PFSK-1 (cell line): ENCODE measurements around the gene TFDP2.

Experiments
- FOXP2 ChIP-seq: optimal IDR thresholded peaks from 2 replicates; pipeline ENCODE3; 2011; ENCODE audit warnings: borderline replicate concordance, control low read depth, inconsistent platforms; ENCODE audit not compliant: insufficient read depth; ENCODE audit errors: extremely low read length, extremely low read depth
- POLR2AphosphoS5 ChIP-seq: IDR thresholded peaks from 2 replicates; pipeline ENCODE4 v1.6.1; 2012; ENCODE audit warnings: low read depth, mild to moderate bottlenecking, control low read depth, low read length, moderate library complexity
- SIN3A ChIP-seq: IDR thresholded peaks from 2 replicates; pipeline ENCODE4 v1.6.1; 2012; ENCODE audit warnings: mild to moderate bottlenecking, low read length, moderate library complexity, borderline replicate concordance; ENCODE audit not compliant: insufficient read depth
- TAF1 ChIP-seq: IDR thresholded peaks from 2 replicates; pipeline ENCODE4 v1.6.1; 2012; ENCODE audit warnings: low read length, control low read depth, borderline replicate concordance; ENCODE audit not compliant: insufficient read depth
- TF ChIP-seq, protein P1 (sequence below), 2 experiments: IDR thresholded peaks; 2 replicates each; pipeline versions ENCODE4 v1.6.1 to v1.8.0; 2011 to 2012; ENCODE audit warnings: low read depth in 2 of 2, low read length in 2 of 2, control low read depth in 1 of 2, inconsistent platforms in 1 of 2, mild to moderate bottlenecking in 1 of 2, moderate library complexity in 1 of 2; ENCODE audit not compliant: insufficient read depth in 1 of 2

TFDP2 gene

DNA sequence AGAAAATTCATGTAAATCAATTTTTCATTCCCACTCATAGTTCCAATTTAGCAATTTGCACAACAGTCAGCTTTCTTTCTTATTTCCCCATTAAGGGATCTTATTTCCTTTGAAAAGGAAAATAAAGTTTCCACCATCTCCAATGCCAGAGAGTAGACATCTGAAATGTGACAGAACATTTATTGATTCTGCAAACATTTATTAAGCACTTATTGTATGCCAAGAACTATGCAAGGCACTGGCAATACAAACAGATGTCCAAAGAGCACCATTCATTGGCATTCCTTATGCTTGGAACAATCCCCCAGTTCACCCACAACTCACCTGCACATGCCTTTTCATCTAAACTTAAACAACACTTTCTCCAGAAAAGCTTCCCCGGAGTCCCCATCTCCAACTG is 2.5 kb upstream of the TFDP2 start:
- no peak for TF ChIP-seq TAF1
- TF ChIP-seq, protein P1, sequence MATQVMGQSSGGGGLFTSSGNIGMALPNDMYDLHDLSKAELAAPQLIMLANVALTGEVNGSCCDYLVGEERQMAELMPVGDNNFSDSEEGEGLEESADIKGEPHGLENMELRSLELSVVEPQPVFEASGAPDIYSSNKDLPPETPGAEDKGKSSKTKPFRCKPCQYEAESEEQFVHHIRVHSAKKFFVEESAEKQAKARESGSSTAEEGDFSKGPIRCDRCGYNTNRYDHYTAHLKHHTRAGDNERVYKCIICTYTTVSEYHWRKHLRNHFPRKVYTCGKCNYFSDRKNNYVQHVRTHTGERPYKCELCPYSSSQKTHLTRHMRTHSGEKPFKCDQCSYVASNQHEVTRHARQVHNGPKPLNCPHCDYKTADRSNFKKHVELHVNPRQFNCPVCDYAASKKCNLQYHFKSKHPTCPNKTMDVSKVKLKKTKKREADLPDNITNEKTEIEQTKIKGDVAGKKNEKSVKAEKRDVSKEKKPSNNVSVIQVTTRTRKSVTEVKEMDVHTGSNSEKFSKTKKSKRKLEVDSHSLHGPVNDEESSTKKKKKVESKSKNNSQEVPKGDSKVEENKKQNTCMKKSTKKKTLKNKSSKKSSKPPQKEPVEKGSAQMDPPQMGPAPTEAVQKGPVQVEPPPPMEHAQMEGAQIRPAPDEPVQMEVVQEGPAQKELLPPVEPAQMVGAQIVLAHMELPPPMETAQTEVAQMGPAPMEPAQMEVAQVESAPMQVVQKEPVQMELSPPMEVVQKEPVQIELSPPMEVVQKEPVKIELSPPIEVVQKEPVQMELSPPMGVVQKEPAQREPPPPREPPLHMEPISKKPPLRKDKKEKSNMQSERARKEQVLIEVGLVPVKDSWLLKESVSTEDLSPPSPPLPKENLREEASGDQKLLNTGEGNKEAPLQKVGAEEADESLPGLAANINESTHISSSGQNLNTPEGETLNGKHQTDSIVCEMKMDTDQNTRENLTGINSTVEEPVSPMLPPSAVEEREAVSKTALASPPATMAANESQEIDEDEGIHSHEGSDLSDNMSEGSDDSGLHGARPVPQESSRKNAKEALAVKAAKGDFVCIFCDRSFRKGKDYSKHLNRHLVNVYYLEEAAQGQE (IDR thresholded peaks at IDR 0.05; ENCODE audit: insufficient read depth in 1 of 2, low read depth in 2 of 2, low read length in 2 of 2): no peak
- TF ChIP-seq POLR2AphosphoS5: no peak
- TF ChIP-seq FOXP2: no peak
- TF ChIP-seq SIN3A: no peak

DNA sequence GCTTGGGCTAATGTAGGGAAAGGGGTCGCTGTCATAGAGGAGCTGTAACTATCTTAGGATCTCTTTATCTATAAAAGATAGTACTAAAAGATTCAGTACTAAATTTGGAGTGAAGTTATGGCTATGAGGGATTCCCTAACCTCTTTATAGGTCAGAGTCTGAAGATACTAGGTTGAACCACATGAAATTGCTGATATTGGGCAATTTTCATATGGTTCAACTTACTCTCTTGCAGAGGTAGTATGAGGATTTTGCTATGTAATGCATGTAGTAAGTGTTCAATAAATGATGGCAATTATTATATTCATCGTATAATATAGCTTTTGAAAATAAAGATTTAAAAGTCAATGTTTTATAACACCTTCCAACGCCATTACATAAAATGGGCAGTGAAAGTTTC is 1.9 kb upstream of the TFDP2 start:
- TF ChIP-seq, protein P1 (IDR thresholded peaks at IDR 0.05; ENCODE audit: insufficient read depth in 1 of 2, low read depth in 2 of 2, low read length in 2 of 2): no peak
- TF ChIP-seq TAF1 (no peak), POLR2AphosphoS5 (no peak), SIN3A (no peak), FOXP2 (no peak)

DNA sequence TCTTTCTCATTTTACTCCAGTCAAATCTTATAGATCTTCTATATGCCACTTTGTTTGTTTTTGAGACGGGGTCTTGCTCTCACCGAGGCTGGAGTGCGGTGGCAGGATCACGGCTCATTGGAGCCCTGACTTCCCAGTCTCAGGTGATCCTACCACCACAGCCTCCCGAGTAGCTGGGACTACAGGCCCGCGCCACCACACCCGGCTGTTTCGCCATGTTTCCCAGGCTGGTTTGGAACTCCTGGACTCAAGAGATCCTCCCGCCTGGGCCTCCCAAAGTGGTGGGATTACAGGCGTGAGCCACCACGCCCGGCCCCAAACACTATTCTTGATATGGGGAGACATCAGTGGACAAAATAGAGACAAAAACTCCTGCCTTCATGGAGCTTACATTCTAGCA is 927 bp upstream of the TFDP2 start:
- TF ChIP-seq FOXP2 (no peak), POLR2AphosphoS5 (no peak), TAF1 (no peak), SIN3A (no peak)
- TF ChIP-seq, protein P1 (IDR thresholded peaks at IDR 0.05; ENCODE audit: insufficient read depth in 1 of 2, low read depth in 2 of 2, low read length in 2 of 2): no peak

DNA sequence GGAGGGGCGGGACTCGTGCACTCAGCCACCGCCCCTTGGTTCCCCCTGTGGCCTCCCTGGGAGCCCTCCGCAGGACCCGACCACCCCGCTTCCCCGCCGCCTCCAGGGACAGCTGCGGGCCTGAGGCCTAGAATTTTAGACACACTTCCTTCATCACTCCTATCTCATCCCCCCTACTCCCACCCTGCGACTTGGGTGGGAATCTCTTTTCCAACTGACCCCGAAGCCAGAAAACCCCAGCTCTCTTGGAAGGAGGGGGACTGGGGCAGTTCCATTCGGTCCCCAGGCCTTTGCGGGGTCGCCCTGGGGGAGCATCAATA is 289 bp upstream of the TFDP2 start:
- TF ChIP-seq FOXP2 (no peak), TAF1 (no peak), POLR2AphosphoS5 (no peak), SIN3A (no peak)
- TF ChIP-seq, protein P1 (IDR thresholded peaks at IDR 0.05; ENCODE audit: insufficient read depth in 1 of 2, low read depth in 2 of 2, low read length in 2 of 2): no peak

DNA sequence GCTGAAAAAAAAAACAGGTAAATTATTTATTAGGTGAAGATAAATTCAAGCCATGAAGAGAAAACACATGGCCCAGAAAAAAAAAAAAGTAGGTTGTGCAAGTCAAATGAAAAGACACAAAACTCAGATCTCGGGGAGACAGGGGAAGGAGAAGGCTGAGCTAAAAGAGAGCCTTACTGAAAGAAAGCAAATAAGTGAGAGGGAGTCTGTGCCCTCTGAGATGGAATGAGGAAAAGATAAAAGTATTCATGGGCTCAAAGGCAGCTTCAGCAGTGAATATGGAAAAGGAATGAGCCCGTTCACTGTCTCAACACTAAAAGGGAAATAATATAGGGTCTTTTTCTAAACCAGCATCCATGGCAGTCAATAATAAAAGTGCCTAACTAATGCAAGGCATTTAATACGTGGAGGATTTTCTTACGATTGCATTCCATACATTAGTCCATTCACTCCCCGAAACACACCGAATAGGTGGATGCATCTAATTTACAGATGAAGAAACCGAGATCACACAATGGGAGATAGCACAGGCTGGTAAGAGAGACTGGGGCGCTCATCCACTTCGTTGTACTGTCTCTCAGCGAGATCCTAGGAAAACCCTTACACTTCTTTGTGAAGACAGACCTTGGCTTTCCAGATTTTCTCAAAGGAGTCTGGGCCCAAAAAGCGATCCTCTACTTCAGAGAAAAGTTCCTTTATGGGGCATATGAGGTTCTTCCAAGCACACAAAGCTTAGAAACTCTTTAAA is 1.1 kb downstream of the TFDP2 start:
- TF ChIP-seq, protein P1 (IDR thresholded peaks at IDR 0.05; ENCODE audit: insufficient read depth in 1 of 2, low read depth in 2 of 2, low read length in 2 of 2): no peak
- no peak for TF ChIP-seq FOXP2
- no peak for TF ChIP-seq SIN3A
